H1 (cell line): Measurements from ENCODE around the gene RSAD1. TPM values are rescaled to one million over a fixed set of nuclear protein-coding genes. Genes with fewer than 3 reads are reported as not detected.

Experiments
- CHD2 ChIP-seq: IDR thresholded peaks from 2 replicates; pipeline ENCODE4 v1.6.1; 2012; ENCODE audit warnings: low read length, improper control_type of control experiment
- CTBP2 ChIP-seq: IDR thresholded peaks from 2 replicates; pipeline ENCODE4 v1.7.0; 2011; ENCODE audit warnings: borderline replicate concordance, mild to moderate bottlenecking, moderate library complexity, mixed read lengths, low read length; ENCODE audit not compliant: insufficient read depth, insufficient read length
- HDAC2 ChIP-seq, 2 experiments: fragments of 300-600 bp in 1 of 2; sonication (generic) in 1 of 2; IDR thresholded peaks; 2 replicates each; pipeline ENCODE4 v1.6.1; 2011 to 2012; ENCODE audit warnings: low read depth in 2 of 2, low read length in 2 of 2, mild to moderate bottlenecking in 2 of 2, moderate library complexity in 2 of 2, borderline replicate concordance in 1 of 2, inconsistent platforms in 1 of 2
- NRF1 ChIP-seq: IDR thresholded peaks from 2 replicates; pipeline ENCODE4 v1.6.1; 2011; ENCODE audit warnings: mild to moderate bottlenecking, low read depth, low read length, improper control_type of control experiment
- POLR2AphosphoS5 ChIP-seq: IDR thresholded peaks from 2 replicates; pipeline ENCODE4 v1.6.1; 2011; ENCODE audit warnings: low read depth, low read length
- SIRT6 ChIP-seq: IDR thresholded peaks from one replicate; pipeline ENCODE4 v1.7.1; 2012; ENCODE audit warnings: low read length, inconsistent platforms
- SP1 ChIP-seq: IDR thresholded peaks from 2 replicates; pipeline ENCODE4 v1.6.1; 2011; ENCODE audit warnings: low read depth, low read length
- SRF ChIP-seq: IDR thresholded peaks from 2 replicates; pipeline ENCODE4 v1.6.1; 2011; ENCODE audit warnings: mild to moderate bottlenecking, low read depth, low read length, moderate library complexity
- TAF1 ChIP-seq: IDR thresholded peaks from 2 replicates; pipeline ENCODE4 v1.6.1; 2011; ENCODE audit warnings: mild to moderate bottlenecking, low read depth, low read length
- TEAD4 ChIP-seq: IDR thresholded peaks from 2 replicates; pipeline ENCODE4 v1.6.1; 2012; ENCODE audit warnings: low read depth, low read length, inconsistent platforms, mixed read lengths
- polyA plus RNA-seq, 7 experiments: library from polyadenylated mRNA; depleted of rRNA in 3 of 7; stranded (reverse) in 5 of 7; unstranded in 2 of 7; fragments of >200 nt in 5 of 7; fragments of 200-250 nt in 2 of 7; gene quantifications; 1 replicate in 5 of 7; 2 replicates in 1 of 7; 4 replicates in 1 of 7; pipeline versions ENCODE4 v1.2.1 to v1.2.3, GENCODE V29; 2011 to 2013; ENCODE audit warnings: missing spikeins in 2 of 7, mixed read lengths in 2 of 7
- total RNA-seq: library from RNA; stranded (reverse); fragmentation: NEBNext Ultra II Directional; extraction: Animal tissue kit (Norgen Biotek cat#: 25700); gene quantifications from 2 replicates; pipeline ENCODE4 v1.2.1, GENCODE V29; 2021
- TF ChIP-seq, protein P1 (sequence below): fragments of 300-600 bp; sonication (generic); IDR thresholded peaks from 2 replicates; pipeline ENCODE4 v1.7.1; 2012; ENCODE audit warnings: low read length, moderate library complexity, mild to moderate bottlenecking, inconsistent platforms; ENCODE audit not compliant: insufficient replicate concordance

The RSAD1 gene
- total and polyA plus RNA-seq, 2 of the 8 experiments (the other 6 are each of a cell fraction or from before 2014, with no cell fraction given): 17.9 to 33.5 TPM

DNA sequence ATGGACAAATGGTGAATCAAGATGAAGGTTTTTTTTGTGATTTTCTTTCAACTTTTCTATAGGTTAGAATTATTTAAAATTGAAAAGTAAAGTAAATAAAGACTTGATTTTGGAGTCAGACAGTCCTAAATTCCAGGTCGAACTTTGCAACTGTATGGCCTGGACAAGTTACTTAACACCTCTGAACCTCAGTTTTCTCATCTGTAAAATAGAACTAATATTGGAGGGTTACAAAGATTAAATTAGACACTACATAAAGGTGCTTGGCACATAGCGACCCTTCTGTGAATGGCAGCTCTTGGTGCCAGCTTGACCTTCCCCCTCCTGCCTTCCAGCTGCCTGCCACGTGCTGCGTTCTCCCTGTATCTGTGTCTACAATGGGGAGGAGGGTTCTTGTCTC is 3.0 kb downstream of the RSAD1 start (continued):
- TF ChIP-seq, protein P1, sequence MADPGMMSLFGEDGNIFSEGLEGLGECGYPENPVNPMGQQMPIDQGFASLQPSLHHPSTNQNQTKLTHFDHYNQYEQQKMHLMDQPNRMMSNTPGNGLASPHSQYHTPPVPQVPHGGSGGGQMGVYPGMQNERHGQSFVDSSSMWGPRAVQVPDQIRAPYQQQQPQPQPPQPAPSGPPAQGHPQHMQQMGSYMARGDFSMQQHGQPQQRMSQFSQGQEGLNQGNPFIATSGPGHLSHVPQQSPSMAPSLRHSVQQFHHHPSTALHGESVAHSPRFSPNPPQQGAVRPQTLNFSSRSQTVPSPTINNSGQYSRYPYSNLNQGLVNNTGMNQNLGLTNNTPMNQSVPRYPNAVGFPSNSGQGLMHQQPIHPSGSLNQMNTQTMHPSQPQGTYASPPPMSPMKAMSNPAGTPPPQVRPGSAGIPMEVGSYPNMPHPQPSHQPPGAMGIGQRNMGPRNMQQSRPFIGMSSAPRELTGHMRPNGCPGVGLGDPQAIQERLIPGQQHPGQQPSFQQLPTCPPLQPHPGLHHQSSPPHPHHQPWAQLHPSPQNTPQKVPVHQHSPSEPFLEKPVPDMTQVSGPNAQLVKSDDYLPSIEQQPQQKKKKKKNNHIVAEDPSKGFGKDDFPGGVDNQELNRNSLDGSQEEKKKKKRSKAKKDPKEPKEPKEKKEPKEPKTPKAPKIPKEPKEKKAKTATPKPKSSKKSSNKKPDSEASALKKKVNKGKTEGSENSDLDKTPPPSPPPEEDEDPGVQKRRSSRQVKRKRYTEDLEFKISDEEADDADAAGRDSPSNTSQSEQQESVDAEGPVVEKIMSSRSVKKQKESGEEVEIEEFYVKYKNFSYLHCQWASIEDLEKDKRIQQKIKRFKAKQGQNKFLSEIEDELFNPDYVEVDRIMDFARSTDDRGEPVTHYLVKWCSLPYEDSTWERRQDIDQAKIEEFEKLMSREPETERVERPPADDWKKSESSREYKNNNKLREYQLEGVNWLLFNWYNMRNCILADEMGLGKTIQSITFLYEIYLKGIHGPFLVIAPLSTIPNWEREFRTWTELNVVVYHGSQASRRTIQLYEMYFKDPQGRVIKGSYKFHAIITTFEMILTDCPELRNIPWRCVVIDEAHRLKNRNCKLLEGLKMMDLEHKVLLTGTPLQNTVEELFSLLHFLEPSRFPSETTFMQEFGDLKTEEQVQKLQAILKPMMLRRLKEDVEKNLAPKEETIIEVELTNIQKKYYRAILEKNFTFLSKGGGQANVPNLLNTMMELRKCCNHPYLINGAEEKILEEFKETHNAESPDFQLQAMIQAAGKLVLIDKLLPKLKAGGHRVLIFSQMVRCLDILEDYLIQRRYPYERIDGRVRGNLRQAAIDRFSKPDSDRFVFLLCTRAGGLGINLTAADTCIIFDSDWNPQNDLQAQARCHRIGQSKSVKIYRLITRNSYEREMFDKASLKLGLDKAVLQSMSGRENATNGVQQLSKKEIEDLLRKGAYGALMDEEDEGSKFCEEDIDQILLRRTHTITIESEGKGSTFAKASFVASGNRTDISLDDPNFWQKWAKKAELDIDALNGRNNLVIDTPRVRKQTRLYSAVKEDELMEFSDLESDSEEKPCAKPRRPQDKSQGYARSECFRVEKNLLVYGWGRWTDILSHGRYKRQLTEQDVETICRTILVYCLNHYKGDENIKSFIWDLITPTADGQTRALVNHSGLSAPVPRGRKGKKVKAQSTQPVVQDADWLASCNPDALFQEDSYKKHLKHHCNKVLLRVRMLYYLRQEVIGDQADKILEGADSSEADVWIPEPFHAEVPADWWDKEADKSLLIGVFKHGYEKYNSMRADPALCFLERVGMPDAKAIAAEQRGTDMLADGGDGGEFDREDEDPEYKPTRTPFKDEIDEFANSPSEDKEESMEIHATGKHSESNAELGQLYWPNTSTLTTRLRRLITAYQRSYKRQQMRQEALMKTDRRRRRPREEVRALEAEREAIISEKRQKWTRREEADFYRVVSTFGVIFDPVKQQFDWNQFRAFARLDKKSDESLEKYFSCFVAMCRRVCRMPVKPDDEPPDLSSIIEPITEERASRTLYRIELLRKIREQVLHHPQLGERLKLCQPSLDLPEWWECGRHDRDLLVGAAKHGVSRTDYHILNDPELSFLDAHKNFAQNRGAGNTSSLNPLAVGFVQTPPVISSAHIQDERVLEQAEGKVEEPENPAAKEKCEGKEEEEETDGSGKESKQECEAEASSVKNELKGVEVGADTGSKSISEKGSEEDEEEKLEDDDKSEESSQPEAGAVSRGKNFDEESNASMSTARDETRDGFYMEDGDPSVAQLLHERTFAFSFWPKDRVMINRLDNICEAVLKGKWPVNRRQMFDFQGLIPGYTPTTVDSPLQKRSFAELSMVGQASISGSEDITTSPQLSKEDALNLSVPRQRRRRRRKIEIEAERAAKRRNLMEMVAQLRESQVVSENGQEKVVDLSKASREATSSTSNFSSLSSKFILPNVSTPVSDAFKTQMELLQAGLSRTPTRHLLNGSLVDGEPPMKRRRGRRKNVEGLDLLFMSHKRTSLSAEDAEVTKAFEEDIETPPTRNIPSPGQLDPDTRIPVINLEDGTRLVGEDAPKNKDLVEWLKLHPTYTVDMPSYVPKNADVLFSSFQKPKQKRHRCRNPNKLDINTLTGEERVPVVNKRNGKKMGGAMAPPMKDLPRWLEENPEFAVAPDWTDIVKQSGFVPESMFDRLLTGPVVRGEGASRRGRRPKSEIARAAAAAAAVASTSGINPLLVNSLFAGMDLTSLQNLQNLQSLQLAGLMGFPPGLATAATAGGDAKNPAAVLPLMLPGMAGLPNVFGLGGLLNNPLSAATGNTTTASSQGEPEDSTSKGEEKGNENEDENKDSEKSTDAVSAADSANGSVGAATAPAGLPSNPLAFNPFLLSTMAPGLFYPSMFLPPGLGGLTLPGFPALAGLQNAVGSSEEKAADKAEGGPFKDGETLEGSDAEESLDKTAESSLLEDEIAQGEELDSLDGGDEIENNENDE: no peak
- TF ChIP-seq CTBP2 (no peak), HDAC2 (IDR thresholded peaks at IDR 0.05; ENCODE audit: borderline replicate concordance in 1 of 2, low read depth in 2 of 2, low read length in 2 of 2) (no peak), SRF (no peak), TAF1 (no peak), POLR2AphosphoS5 (no peak), NRF1 (no peak), SP1 (no peak), CHD2 (no peak), SIRT6 (no peak), TEAD4 (no peak)
